RWPE2 (cell line): ENCODE data around the gene TMPRSS3.

Source experiments
- ATAC-seq: fragments of 200-7000 bp; cut with Tn5 transposase; 3 replicates; pipeline ENCODE4 v1.9.1; 2021; ENCODE audit warnings: low read depth
- DNase-seq: peaks from one replicate; pipeline ENCODE4 v3.0.0-alpha.2; 2020; ENCODE audit warnings: low spot score
- H3K27ac ChIP-seq: fragments of 450-650 bp; 2 replicates; pipeline ENCODE4 v1.5.1; 2017; ENCODE audit warnings: mild to moderate bottlenecking; ENCODE audit not compliant: poor library complexity, severe bottlenecking
- H3K27me3 ChIP-seq: fragments of 250-450 bp; sonication (Bioruptor Pico); 2 replicates; pipeline ENCODE4 v1.5.1; 2021; ENCODE audit warnings: mild to moderate bottlenecking, moderate library complexity; ENCODE audit not compliant: insufficient read depth, poor library complexity, severe bottlenecking
- H3K36me3 ChIP-seq: fragments of 250-450 bp; sonication (Bioruptor Pico); 2 replicates; pipeline ENCODE4 v1.5.1; 2020; ENCODE audit warnings: low read depth, mild to moderate bottlenecking, moderate library complexity
- H3K4me1 ChIP-seq: fragments of 250-450 bp; sonication (Bioruptor Pico); 2 replicates; pipeline ENCODE4 v1.5.1; 2021; ENCODE audit warnings: mild to moderate bottlenecking, moderate library complexity; ENCODE audit not compliant: insufficient read depth, poor library complexity, severe bottlenecking
- H3K4me3 ChIP-seq: fragments of 250-450 bp; sonication (Bioruptor Pico); 2 replicates; pipeline ENCODE4 v1.5.1; 2021; ENCODE audit warnings: mild to moderate bottlenecking, moderate library complexity; ENCODE audit not compliant: severe bottlenecking
- H3K9me3 ChIP-seq: fragments of 250-450 bp; sonication (Bioruptor Pico); 2 replicates; pipeline ENCODE4 v1.5.1; 2021; ENCODE audit warnings: mild to moderate bottlenecking, moderate library complexity; ENCODE audit not compliant: severe bottlenecking
- TF ChIP-seq, protein P1 (sequence below): fragments of 450-650 bp; IDR thresholded peaks from one replicate; pipeline ENCODE4 v1.5.1; 2017; ENCODE audit warnings: mild to moderate bottlenecking, moderate library complexity; ENCODE audit not compliant: poor library complexity, severe bottlenecking

TMPRSS3 gene

DNA sequence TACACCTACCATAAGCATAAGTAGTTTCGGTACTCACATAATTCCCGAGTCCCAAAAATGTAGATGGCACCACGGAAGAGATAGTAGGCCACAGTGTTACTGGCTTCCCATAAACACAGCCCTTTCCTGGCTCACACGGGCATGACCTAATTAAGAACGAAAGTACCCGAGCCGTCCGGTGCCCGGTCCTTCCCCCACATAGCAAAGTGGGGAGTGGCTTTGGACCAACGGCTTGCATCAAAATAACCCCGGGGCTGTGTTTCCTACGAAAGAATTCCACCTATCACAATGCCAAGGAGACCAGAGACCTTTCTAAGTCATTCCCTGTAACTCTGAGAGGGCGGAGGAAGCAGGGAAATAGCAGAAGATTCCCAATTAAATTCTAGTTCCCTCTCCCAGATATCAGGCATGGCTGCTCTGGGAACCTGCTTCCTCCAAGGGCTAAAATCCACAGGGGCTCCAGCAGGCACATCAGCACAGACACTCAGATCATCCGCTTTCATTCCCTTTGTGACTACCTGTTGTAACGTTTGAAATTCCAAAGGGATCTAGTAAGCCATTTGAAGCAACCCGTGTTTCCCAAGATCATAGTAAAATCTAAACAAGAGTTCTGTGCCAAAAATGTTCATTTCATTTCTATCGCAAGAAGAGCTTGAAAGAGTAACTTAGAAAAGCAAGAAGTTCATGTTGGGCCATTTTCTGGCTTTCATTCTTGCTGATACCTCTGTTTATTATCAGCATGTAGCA lies at the start of gene TMPRSS3:
TSS of gene TMPRSS3 (minus strand) at position 148 of the 747 bp plus-strand sequence. CDS start 635 bp downstream, outside the sequence.
- peaks cover 10% of the 10 kb centered on the region for H3K4me1 ChIP-seq
- H3K27ac ChIP-seq: no peak within 1 kb of the TSS
- no peak within 1 kb of the TSS for H3K4me3 ChIP-seq
- no peaks in the 10 kb centered on the region for H3K36me3 ChIP-seq
- TF ChIP-seq, protein P1, sequence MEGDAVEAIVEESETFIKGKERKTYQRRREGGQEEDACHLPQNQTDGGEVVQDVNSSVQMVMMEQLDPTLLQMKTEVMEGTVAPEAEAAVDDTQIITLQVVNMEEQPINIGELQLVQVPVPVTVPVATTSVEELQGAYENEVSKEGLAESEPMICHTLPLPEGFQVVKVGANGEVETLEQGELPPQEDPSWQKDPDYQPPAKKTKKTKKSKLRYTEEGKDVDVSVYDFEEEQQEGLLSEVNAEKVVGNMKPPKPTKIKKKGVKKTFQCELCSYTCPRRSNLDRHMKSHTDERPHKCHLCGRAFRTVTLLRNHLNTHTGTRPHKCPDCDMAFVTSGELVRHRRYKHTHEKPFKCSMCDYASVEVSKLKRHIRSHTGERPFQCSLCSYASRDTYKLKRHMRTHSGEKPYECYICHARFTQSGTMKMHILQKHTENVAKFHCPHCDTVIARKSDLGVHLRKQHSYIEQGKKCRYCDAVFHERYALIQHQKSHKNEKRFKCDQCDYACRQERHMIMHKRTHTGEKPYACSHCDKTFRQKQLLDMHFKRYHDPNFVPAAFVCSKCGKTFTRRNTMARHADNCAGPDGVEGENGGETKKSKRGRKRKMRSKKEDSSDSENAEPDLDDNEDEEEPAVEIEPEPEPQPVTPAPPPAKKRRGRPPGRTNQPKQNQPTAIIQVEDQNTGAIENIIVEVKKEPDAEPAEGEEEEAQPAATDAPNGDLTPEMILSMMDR: no peak
- H3K27me3 ChIP-seq: no peaks in the 10 kb centered on the region
- no peaks in the 10 kb centered on the region for H3K9me3 ChIP-seq
- ATAC-seq: peak; percentile 82
- DNase-seq: no peak

DNA sequence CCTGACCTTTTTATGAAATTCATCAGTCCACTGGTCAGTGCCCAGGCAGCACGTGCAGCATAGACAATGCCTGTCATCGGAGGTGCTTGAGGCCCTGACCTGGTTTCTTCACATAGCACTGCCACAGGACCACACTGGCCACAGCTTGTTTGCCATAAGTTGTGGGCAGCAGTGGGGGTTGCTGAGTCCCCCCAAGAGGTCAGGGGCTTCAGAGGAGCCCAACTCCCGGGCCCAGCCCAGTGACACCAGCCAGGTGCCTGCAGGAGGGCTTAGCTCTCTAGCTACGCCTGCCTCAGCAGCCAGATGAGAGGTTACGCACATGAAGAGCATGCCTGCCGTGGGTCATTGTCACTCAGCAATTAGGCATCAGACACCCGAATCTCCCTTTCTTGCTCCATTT lies 49.5 kb upstream of the TMPRSS3 start:
- H3K27ac ChIP-seq: no peak overlapping the region
- H3K4me3 ChIP-seq: no peak overlapping the region
- H3K4me1 ChIP-seq: no peaks in the 10 kb centered on the region
- DNase-seq: no peak
- no peak for ATAC-seq
- no peaks in the 10 kb centered on the region for H3K27me3 ChIP-seq
- TF ChIP-seq, protein P1: no peak
- H3K36me3 ChIP-seq: no peaks in the 10 kb centered on the region
- H3K9me3 ChIP-seq: no peaks in the 10 kb centered on the region

DNA sequence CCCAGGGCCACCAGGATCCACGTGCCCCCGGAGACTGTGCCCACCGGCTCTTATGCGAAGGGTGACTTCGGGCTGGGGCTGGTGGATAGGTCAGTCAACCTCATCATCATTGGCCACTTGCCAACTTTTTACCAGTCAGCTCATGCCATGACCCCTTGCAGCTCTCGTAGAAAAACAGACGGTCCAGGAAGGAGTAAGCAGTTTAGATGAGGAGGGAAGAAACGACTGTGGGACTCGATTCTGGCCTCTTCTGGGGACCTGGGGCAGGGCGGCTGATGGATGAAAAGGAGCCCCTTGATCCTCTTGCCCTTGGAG lies 48.9 kb upstream of the TMPRSS3 start:
- no peaks in the 10 kb centered on the region for H3K36me3 ChIP-seq
- TF ChIP-seq, protein P1: no peak
- H3K4me1 ChIP-seq: no peaks in the 10 kb centered on the region
- H3K4me3 ChIP-seq: no peak overlapping the region
- no peak for DNase-seq
- ATAC-seq: no peak
- H3K9me3 ChIP-seq: no peaks in the 10 kb centered on the region
- no peak overlapping the region for H3K27ac ChIP-seq
- H3K27me3 ChIP-seq: no peaks in the 10 kb centered on the region

GRCh38 chr21:42443876-42444744 lies 48.3 kb upstream of the TMPRSS3 start:
- Histone ChIP-seq H3K4me3 (no peak overlapping the region), H3K36me3 (no peaks in the 10 kb centered on the region), H3K4me1 (no peaks in the 10 kb centered on the region), H3K27ac (no peak overlapping the region), H3K27me3 (no peaks in the 10 kb centered on the region), H3K9me3 (no peaks in the 10 kb centered on the region)
- TF ChIP-seq, protein P1: no peak
- no peak for ATAC-seq
- DNase-seq: no peak
